Upper lobe of right lung (tissue), 1 donor: Measurements from ENCODE around the gene MAP4K3. TPM values are rescaled to one million over a fixed set of nuclear protein-coding genes. Genes with fewer than 3 reads are reported as not detected.

Experiments
- ATAC-seq: fragments of 200-7000 bp; cut with Tn5 transposase; one replicate; pipeline ENCODE4 v1.9.1; 2020; ENCODE audit warnings: mild to moderate bottlenecking, moderate library complexity
- DNase-seq: peaks from one replicate; pipeline ENCODE4 v3.0.0-alpha.2; 2020
- H3K27ac ChIP-seq: fragments of 200-600 bp; one replicate; pipeline ENCODE4 v1.8.0; 2022
- H3K27me3 ChIP-seq: fragments of 200-600 bp; one replicate; pipeline ENCODE4 v1.8.0; 2022; ENCODE audit warnings: mild to moderate bottlenecking
- H3K36me3 ChIP-seq: fragments of 200-600 bp; one replicate; pipeline ENCODE4 v1.8.0; 2022
- H3K4me1 ChIP-seq: fragments of 200-600 bp; one replicate; pipeline ENCODE4 v1.8.0; 2022
- H3K4me3 ChIP-seq: fragments of 200-600 bp; one replicate; pipeline ENCODE4 v1.8.0; 2022; ENCODE audit warnings: mild to moderate bottlenecking
- H3K9me3 ChIP-seq: fragments of 200-600 bp; one replicate; pipeline ENCODE4 v1.8.0; 2022
- intact Hi-C: fragments of 100-400 bp; cut with DNase I; formaldehyde crosslinking; loops from one replicate; pipeline ENCODE4 v1.11.0; 2022
- total RNA-seq: library from RNA; stranded (reverse); fragmentation: NEBNext Ultra II Directional; extraction: Animal tissue kit (Norgen Biotek cat#: 25700); gene quantifications from one replicate; pipeline ENCODE4 v1.2.1, GENCODE V29; 2021
- TF ChIP-seq, protein P1 (sequence below): fragments of 200-600 bp; IDR thresholded peaks from one replicate; pipeline ENCODE4 v1.8.0; 2022; ENCODE audit warnings: antibody characterized with exemption
- donor health status: DM: no; HTN: yes; CAD: no; lungs with severe emphysema.

MAP4K3 gene
- total RNA-seq, 1 donor from 2014 or later = 55.5 TPM

DNA sequence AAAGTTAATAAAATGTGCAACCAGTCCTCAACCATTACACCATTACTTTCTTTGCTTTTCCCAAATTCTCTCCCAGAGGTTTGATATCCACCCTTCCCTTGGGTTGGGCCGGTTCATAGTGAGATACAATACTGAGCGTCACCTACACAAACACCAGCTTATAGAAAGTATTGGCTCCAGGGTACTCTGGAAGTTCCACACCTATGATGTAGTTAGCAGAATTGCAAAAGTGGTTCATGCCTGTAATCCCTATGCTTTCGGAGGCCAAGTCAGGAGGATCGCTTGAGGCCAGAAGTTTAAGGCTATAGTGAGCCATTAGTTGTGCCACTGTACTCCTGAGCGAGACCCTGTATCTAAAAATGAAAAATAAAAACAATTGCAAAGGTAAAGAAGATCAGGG is 15.3 kb upstream of the MAP4K3 start:
- TF ChIP-seq, protein P1, sequence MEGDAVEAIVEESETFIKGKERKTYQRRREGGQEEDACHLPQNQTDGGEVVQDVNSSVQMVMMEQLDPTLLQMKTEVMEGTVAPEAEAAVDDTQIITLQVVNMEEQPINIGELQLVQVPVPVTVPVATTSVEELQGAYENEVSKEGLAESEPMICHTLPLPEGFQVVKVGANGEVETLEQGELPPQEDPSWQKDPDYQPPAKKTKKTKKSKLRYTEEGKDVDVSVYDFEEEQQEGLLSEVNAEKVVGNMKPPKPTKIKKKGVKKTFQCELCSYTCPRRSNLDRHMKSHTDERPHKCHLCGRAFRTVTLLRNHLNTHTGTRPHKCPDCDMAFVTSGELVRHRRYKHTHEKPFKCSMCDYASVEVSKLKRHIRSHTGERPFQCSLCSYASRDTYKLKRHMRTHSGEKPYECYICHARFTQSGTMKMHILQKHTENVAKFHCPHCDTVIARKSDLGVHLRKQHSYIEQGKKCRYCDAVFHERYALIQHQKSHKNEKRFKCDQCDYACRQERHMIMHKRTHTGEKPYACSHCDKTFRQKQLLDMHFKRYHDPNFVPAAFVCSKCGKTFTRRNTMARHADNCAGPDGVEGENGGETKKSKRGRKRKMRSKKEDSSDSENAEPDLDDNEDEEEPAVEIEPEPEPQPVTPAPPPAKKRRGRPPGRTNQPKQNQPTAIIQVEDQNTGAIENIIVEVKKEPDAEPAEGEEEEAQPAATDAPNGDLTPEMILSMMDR = no peak
- DNase-seq (no peak), ATAC-seq (no peak)
- Histone ChIP-seq H3K4me3 (no peak overlapping the region), H3K27me3 (no peaks in the 10 kb centered on the region), H3K36me3 (peaks cover 16% of the 10 kb centered on the region), H3K4me1 (no peaks in the 10 kb centered on the region), H3K27ac (no peak overlapping the region), H3K9me3 (no peaks in the 10 kb centered on the region)
- intact Hi-C loops = no loop called here

DNA sequence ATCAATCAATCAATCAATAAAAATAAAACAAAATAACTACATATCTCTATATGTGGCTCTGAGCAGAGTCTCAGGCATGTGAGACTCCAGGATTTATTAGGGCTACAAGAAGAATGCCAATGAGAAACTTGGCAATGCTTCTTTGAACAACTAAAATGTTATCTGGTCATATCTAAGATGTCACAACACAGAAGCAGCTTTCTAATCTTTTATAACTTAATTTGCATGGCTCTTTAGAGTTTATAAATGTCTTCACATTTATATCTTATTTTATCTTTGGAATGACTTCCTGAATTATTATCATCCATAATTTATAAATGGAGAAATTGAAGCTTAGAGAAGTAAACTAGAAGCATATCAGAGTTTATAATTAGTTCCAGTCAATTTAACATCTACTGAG is 14.9 kb upstream of the MAP4K3 start:
- ATAC-seq (no peak), DNase-seq (no peak)
- Histone ChIP-seq H3K4me1 (no peaks in the 10 kb centered on the region), H3K9me3 (no peaks in the 10 kb centered on the region), H3K36me3 (peaks cover 16% of the 10 kb centered on the region), H3K27ac (no peak overlapping the region), H3K27me3 (no peaks in the 10 kb centered on the region), H3K4me3 (no peak overlapping the region)
- TF ChIP-seq, protein P1 = no peak
- intact Hi-C loops = no loop called here

DNA sequence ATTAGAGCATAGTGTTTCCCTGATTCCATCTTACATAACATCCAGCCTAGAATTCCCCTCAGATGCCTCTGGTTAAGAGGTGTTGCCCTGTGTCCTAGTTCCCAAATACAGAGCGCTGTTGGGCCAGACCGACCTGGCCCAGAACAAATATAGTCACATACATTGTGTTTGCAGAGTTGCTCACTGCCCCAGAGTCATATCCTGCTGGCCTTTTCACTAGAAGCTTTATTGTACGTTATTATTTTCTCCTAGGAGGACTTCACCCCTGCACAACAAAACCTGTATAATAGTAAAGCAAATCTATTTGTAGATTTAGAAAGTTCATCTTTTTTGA is 11.1 kb upstream of the MAP4K3 start:
- intact Hi-C loops = no loop called here
- Histone ChIP-seq H3K36me3 (no peaks in the 10 kb centered on the region), H3K27ac (no peak overlapping the region), H3K4me3 (no peak overlapping the region), H3K9me3 (no peaks in the 10 kb centered on the region), H3K4me1 (no peaks in the 10 kb centered on the region), H3K27me3 (no peaks in the 10 kb centered on the region)
- DNase-seq (no peak), ATAC-seq (no peak)
- TF ChIP-seq, protein P1 = no peak

DNA sequence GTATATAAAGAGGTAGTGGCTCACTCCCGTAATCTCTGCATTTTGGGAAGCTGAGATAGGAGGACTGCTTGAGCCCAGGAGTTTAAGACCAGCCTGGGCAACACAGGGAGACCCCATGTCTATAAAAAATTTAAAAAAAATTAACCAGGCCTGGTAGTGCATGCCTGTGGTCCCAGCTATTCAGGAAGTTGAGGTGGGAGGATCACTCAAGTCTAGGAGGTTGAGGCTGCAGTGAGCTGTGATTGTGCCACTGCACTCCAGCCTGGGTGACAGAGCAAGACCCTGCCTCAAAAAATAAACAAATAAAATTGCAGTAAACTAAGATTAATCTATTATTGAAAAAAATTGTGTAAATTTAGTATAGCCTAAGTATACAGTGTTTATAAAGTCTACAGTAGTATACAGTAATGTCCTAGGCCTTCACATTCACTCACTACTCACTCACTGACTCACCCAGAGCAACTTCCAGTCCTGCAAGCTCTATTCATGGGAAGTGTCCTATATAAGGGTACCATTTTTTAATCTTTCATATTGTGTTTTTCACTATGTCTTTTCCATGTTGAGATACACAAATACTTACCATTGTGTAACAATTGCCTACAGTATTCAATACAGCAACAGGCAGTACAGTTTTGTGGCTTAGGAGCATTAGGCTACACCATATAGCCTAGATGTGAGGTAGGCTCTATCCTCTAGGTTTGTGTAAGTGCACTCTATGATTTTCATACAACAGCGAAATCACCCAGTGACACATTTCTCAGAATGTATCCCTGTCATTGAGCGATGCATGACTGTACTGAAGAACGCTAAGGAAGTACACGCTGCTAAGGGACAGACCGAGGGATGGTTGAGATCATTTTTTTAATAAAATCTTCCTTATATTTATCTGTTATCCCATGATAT is 10.4 kb upstream of the MAP4K3 start:
- Histone ChIP-seq H3K4me3 (no peak overlapping the region), H3K27ac (no peak overlapping the region), H3K9me3 (no peaks in the 10 kb centered on the region), H3K36me3 (no peaks in the 10 kb centered on the region), H3K4me1 (no peaks in the 10 kb centered on the region), H3K27me3 (no peaks in the 10 kb centered on the region)
- ATAC-seq = no peak
- intact Hi-C loops = no loop called here
- TF ChIP-seq, protein P1 = no peak
- no peak for DNase-seq

DNA sequence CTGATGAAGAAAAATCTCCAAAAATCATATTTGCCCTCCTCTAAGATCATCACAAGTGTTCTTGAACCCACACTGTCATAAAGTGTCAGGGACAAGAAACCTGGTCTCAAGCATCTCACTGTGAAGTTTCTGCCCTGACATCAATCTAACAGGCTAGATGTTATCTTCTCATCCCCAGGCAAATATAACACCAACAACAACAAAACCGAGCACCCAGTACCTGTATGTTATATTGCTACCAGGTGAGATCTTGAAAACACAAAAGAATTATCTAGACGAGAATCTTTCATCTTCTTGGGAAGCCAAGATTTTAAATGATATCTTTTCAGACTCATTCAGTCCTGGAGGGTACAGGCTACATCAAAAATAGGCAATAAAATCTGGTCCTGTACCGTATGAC is 8.8 kb upstream of the MAP4K3 start:
- intact Hi-C loops = no loop called here
- H3K27me3 ChIP-seq = no peaks in the 10 kb centered on the region
- ATAC-seq (no peak), DNase-seq (no peak)
- H3K36me3 ChIP-seq = no peaks in the 10 kb centered on the region
- H3K9me3 ChIP-seq = no peaks in the 10 kb centered on the region
- no peaks in the 10 kb centered on the region for H3K4me1 ChIP-seq
- TF ChIP-seq, protein P1 = no peak
- H3K27ac ChIP-seq = no peak overlapping the region
- H3K4me3 ChIP-seq = no peak overlapping the region
